Peyer's patch (tissue), 4 donors: ENCODE data around the gene ADIRF. TPM values are rescaled to one million over a fixed set of nuclear protein-coding genes. Genes with fewer than 3 reads are reported as not detected.

Source experiments
- DNase-seq, 3 donors: peaks; one replicate each; pipeline ENCODE4 v3.0.0-alpha.2; 2017 to 2019
- H3K27ac ChIP-seq, 4 donors: fragments of 200-600 bp; sonication (generic); one replicate each; pipeline ENCODE4 v1.5.1; 2016 to 2019
- H3K27me3 ChIP-seq, 2 donors: fragments of 200-600 bp; sonication (generic); one replicate each; pipeline ENCODE4 v1.5.1; 2019
- H3K36me3 ChIP-seq, 3 donors: fragments of 200-600 bp; sonication (generic); one replicate each; pipeline ENCODE4 v1.5.1; 2016 to 2019
- H3K4me1 ChIP-seq, 4 donors: fragments of 200-600 bp; sonication (generic); one replicate each; pipeline ENCODE4 v1.5.1; 2016 to 2019
- H3K4me3 ChIP-seq, 4 donors: fragments of 200-600 bp; sonication (generic); 1 replicate in 3 of 4; 2 replicates in 1 of 4; pipeline ENCODE4 v1.5.1; 2016 to 2019; ENCODE audit warnings: mild to moderate bottlenecking in 1 of 4
- H3K9me3 ChIP-seq, 4 donors: fragments of 200-600 bp; sonication (generic); one replicate each; pipeline ENCODE4 v1.5.1; 2016 to 2019; ENCODE audit warnings: mild to moderate bottlenecking in 1 of 4
- POLR2A ChIP-seq, 2 donors: fragments of 450-650 bp; IDR thresholded peaks; one replicate each; pipeline ENCODE4 v1.5.1; 2017; ENCODE audit warnings: antibody characterized with exemption in 2 of 2, mild to moderate bottlenecking in 2 of 2, moderate library complexity in 2 of 2
- total RNA-seq, 4 donors: library from RNA; depleted of rRNA; stranded (reverse); fragments of >200 nt; gene quantifications; one replicate each; pipeline ENCODE4 v1.1.0, GENCODE V29; 2016
- TF ChIP-seq, protein P1 (sequence below), 6 experiments: fragments of 450-650 bp in 4 of 6; fragments of 200-600 bp in 2 of 6; sonication (generic) in 1 of 6; IDR thresholded peaks; one replicate each; pipeline ENCODE4 v1.5.1; 2017 to 2019; ENCODE audit warnings: antibody characterized with exemption in 6 of 6, mild to moderate bottlenecking in 3 of 6, moderate library complexity in 1 of 6

The ADIRF gene
- total RNA-seq, 4 donors from 2014 or later = 86.6 to 605 (median 431) TPM

DNA sequence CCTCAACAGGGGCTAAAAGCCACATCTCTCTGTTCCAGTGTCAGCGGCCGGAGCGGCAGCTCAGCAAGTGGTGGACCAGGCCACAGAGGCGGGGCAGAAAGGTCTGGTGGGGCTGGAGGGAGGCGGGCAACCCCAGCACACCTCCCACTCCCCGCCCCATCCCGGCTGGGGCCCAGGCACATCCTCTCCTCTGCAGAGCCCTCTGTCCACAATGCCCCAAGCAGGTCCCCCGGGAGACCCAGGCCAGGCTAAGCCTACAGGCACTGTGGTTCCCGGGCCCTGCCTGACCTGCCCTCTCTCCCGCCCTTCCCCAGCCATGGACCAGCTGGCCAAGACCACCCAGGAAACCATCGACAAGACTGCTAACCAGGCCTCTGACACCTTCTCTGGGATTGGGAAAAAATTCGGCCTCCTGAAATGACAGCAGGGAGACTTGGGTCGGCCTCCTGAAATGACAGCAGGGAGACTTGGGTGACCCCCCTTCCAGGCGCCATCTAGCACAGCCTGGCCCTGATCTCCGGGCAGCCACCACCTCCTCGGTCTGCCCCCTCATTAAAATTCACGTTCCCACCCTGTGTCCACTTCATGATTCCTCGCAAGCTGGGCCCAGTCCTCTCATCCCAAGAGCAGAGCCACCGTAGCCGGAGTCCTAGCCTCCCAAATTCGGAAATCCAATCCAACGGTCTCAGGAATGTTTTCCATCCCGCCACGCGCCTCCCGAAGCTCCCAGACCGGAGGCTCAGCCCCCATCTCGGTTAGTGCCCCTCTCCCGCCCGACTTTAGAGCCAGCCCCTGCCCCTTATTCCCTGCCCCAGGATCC lies 2.1 kb downstream of the ADIRF start:
- no peak for TF ChIP-seq POLR2A (IDR thresholded peaks at IDR 0.05)
- TF ChIP-seq, protein P1, sequence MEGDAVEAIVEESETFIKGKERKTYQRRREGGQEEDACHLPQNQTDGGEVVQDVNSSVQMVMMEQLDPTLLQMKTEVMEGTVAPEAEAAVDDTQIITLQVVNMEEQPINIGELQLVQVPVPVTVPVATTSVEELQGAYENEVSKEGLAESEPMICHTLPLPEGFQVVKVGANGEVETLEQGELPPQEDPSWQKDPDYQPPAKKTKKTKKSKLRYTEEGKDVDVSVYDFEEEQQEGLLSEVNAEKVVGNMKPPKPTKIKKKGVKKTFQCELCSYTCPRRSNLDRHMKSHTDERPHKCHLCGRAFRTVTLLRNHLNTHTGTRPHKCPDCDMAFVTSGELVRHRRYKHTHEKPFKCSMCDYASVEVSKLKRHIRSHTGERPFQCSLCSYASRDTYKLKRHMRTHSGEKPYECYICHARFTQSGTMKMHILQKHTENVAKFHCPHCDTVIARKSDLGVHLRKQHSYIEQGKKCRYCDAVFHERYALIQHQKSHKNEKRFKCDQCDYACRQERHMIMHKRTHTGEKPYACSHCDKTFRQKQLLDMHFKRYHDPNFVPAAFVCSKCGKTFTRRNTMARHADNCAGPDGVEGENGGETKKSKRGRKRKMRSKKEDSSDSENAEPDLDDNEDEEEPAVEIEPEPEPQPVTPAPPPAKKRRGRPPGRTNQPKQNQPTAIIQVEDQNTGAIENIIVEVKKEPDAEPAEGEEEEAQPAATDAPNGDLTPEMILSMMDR (IDR thresholded peaks at IDR 0.05) = no peak
- no peaks in the 10 kb centered on the region for H3K9me3 ChIP-seq
- H3K36me3 ChIP-seq = no peaks in the 10 kb centered on the region
- peak overlapping the region; percentile 73 to 95 (median 85) for H3K27ac ChIP-seq
- H3K4me1 ChIP-seq = peaks cover 0 to 51% (median 19%) of the 10 kb centered on the region in 4 donors
- H3K4me3 ChIP-seq = peak overlapping the region; percentile 42 to 68 (median 60)
- H3K27me3 ChIP-seq = no peaks in the 10 kb centered on the region
- peak; percentile 27 to 75 (median 69) for DNase-seq

DNA sequence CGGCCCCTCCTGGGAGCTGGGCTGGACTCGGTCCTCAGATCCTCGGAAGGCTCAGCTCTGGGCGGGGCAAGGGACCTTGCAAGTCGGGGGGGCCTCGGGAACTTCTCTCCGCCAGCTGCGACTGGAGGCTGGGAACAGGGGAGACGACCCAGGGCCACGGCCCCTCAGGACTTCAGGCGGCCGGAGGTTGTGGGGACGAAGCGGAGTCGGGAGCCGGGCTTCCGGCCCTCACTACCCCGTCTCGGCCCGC lies 2.6 kb downstream of the ADIRF start:
- Histone ChIP-seq H3K4me3 (peak overlapping the region; percentile 42 to 68 (median 60)), H3K4me1 (peaks cover 0 to 56% (median 19%) of the 10 kb centered on the region in 4 donors), H3K36me3 (no peaks in the 10 kb centered on the region), H3K27me3 (no peaks in the 10 kb centered on the region), H3K9me3 (no peaks in the 10 kb centered on the region), H3K27ac (peak overlapping the region; percentile 73 to 95 (median 85))
- no peak for DNase-seq
- peak; percentile 78 to 88 for TF ChIP-seq POLR2A (IDR thresholded peaks at IDR 0.05)
- TF ChIP-seq, protein P1 (IDR thresholded peaks at IDR 0.05) = no peak

DNA sequence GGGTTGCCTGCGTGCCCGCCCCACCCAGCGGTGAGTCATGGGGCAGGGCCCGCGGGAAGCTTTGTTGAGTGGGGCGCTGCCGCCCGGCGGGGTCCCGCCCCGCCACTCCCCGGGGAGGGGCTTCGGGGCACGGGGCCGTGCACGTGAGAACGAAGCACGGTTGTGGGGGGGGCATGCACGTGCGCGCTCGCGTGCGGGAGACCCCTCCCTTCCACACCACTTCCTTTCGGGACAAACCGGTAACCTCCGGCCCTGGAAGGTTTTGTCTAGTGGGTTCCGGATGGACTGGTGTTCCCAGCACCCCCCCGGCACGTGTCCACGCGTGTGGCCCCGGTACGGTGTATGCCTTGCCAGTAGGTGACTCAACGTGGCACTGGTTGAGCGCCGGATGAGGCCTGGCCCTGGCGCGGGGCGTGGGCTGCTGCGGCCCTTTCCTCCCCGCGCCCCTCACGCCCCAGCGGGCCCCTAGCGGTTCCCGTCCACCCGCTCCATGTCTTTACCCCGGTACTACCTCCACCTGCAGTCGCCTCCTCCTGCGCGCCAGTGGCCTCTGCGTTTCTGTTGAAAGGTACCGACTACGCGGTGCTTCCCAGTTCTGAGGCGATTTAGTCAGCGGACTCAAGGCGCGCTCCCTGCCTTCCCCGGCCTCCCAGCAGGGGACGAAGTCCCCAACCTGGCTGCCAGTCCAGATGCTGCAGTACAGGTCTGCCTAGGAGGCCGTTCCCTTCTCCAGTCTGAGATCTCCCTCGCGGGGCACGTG lies 3.1 kb downstream of the ADIRF start:
- TF ChIP-seq, protein P1 (IDR thresholded peaks at IDR 0.05) = peak in 4 of 6 experiments; percentile 16 to 42 (median 40)
- peak in 1 of 2 donors; percentile 17 for TF ChIP-seq POLR2A (IDR thresholded peaks at IDR 0.05)
- DNase-seq = peak; percentile 83 to 95 (median 94)
- Histone ChIP-seq H3K4me3 (peak overlapping the region; percentile 42 to 68 (median 60)), H3K9me3 (no peaks in the 10 kb centered on the region), H3K27me3 (no peaks in the 10 kb centered on the region), H3K4me1 (peaks cover 0 to 53% (median 17%) of the 10 kb centered on the region in 4 donors), H3K36me3 (no peaks in the 10 kb centered on the region), H3K27ac (peak overlapping the region; percentile 73 to 95 (median 85))

DNA sequence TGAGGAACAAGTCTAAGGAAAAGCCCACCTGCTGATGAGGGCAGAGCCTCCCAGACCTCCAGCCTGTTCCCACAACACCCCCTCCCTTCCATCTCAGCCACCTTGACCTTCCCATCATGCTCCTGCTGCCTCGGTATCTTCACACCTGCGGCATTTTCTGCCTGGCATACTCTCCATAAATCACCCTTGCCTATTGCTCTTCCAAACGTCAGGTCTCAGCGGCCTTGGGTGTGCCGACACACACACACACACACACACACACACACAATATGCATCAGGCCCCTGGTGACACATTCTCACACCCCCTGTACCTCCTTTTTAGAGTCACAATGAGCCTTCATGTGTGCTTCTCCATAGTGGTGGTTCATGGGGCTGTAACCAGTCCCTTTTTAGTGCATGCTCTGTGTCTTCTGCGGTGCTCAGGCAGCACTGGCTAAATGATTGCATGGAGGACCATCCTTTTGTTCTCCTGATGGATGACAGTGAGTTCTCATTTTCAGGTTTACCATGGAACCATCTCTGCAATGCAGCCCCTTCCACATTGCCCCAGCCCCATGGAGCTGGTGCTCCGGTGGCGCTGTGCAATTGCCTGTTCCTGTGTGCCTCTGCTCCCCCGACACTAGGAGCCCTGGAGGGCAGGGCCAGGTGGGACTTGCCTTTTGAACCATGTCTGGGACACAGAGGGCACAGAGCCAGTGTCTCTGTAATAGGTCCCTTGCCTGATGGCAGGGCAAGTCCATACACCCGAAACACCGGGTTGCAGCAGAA lies 4.5 kb downstream of the ADIRF start:
- peak in 1 of 3 donors; percentile 14 for DNase-seq
- no peaks in the 10 kb centered on the region for H3K36me3 ChIP-seq
- H3K4me1 ChIP-seq = peaks cover 0 to 44% (median 15%) of the 10 kb centered on the region in 4 donors
- peak overlapping the region in 1 of 4 donors; percentile 95 for H3K27ac ChIP-seq
- no peaks in the 10 kb centered on the region for H3K27me3 ChIP-seq
- no peak overlapping the region for H3K4me3 ChIP-seq
- no peak for TF ChIP-seq POLR2A (IDR thresholded peaks at IDR 0.05)
- H3K9me3 ChIP-seq = no peaks in the 10 kb centered on the region

DNA sequence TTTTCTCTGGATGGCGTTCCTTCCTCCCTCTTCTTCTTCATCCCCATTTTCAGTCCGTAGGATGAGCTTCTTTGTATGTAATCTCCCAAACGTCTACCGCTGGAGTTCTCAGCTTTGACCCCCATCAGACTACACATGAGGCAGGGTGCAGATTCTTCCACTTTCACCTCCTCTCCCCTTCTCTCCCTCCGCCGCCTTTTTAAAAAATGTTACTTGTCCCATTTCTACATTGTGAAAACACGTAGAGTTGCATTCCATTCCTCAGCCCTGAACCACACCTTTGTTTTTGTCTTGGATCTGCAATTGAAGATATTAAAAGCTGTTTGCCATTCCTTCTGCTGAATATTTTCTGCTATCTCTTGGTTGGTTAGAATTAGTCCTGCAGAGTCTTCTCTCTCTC lies 6.2 kb downstream of the ADIRF start:
- DNase-seq = no peak
- Histone ChIP-seq H3K4me3 (no peak overlapping the region), H3K4me1 (peaks cover 0 to 38% (median 13%) of the 10 kb centered on the region in 4 donors), H3K27me3 (no peaks in the 10 kb centered on the region), H3K9me3 (no peaks in the 10 kb centered on the region), H3K27ac (no peak overlapping the region), H3K36me3 (no peaks in the 10 kb centered on the region)
- TF ChIP-seq POLR2A (IDR thresholded peaks at IDR 0.05) = no peak
- TF ChIP-seq, protein P1 (IDR thresholded peaks at IDR 0.05) = no peak
